ENCODE data around the gene OR2A5. TPM values are rescaled to one million over a fixed set of nuclear protein-coding genes. Genes with fewer than 3 reads are reported as not detected.
"Not testable (repeated sequence)": the region's sequence is repeated elsewhere in the genome, so short reads cannot be mapped to it uniquely, and the experiment has no call there.

OR2A5 gene
- total RNA-seq, 1 experiment from 2014 or later: not detected

DNA sequence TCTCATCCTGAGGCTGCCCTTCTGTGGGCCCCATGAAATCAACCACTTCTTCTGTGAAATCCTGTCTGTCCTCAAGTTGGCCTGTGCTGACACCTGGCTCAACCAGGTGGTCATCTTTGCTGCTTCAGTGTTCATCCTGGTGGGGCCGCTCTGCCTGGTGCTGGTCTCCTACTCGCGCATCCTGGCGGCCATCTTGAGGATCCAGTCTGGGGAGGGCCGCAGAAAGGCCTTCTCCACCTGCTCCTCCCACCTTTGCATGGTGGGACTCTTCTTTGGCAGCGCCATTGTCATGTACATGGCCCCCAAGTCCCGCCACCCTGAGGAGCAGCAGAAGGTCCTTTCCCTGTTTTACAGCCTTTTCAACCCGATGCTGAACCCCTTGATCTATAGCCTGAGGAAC lies 2.1 kb downstream of the OR2A5 start:
- H3K27ac ChIP-seq (ENCODE audit: low read depth, low read length); H3K79me2 ChIP-seq (ENCODE audit: insufficient read depth, low read length); H3K9me2 ChIP-seq (ENCODE audit: insufficient read depth); H3K9ac ChIP-seq (ENCODE audit: low read length); RAD21 ChIA-PET (ENCODE audit: low non-redundant PET in 1 of 2, low total read pairs in 2 of 2, uncharacterized antibody in 2 of 2, unreplicated experiment in 2 of 2); H3K27me3 ChIP-seq (ENCODE audit: insufficient read depth, low read length); H2AFZ ChIP-seq (ENCODE audit: low read depth, low read length, poor library complexity, severe bottlenecking); H3K4me1 ChIP-seq (ENCODE audit: control insufficient read depth in 1 of 2, insufficient read depth in 2 of 2, low read length in 2 of 2); H4K20me1 ChIP-seq (ENCODE audit: insufficient read depth); BruUV-seq (replicated peaks); DNase-seq (ENCODE audit: low read depth, low spot score); POLR2A ChIA-PET; intact Hi-C loops (cut with micrococcal nuclease); H3K36me3 ChIP-seq (ENCODE audit: control insufficient read depth in 1 of 2, insufficient read depth in 2 of 2, low read length in 2 of 2); CTCF ChIA-PET; H3K4me2 ChIP-seq (ENCODE audit: low read length); ATAC-seq; H3K9me3 ChIP-seq (ENCODE audit: control insufficient read depth in 1 of 2, insufficient read depth in 1 of 2, low read depth in 1 of 2, low read length in 2 of 2); H3K4me3 ChIP-seq (replicated peaks in 1 of 2; ENCODE audit: low read depth in 1 of 2, low read length in 2 of 2): not testable (repeated sequence)

DNA sequence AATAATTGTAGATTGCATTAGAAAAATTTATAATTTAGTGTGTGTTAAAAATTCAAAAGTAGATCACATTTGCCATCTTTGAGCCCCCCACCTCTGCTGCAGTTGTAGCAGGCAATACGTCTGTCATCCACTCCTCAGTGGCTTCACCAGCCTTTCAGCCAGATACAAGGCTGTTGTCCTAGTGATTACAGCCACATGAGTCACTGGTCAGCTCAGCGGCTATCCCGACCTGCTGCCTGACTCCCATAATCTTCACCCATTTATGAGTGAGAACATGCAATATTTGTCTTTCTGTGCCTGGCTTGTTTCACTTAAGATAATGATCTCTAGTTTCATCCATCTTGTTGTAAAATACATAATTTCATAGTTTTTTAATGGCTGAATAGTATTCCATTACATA lies 9.2 kb downstream of the OR2A5 start:
- no peak overlapping the region for H3K4me2 ChIP-seq (ENCODE audit: low read length)
- no peaks in the 10 kb centered on the region for H3K9me3 ChIP-seq (ENCODE audit: control insufficient read depth in 1 of 2, insufficient read depth in 1 of 2, low read depth in 1 of 2, low read length in 2 of 2)
- H2AFZ ChIP-seq (ENCODE audit: low read depth, low read length, poor library complexity, severe bottlenecking): peak overlapping the region; percentile 68
- DNase-seq (ENCODE audit: low read depth, low spot score): no peak
- ChIA-PET CTCF (no interaction called here), RAD21 (ENCODE audit: low non-redundant PET in 1 of 2, low total read pairs in 2 of 2, uncharacterized antibody in 2 of 2, unreplicated experiment in 2 of 2) (no interaction called here), POLR2A (no interaction called here)
- peak; percentile 63; the same call in 1 of the 2 replicates for ATAC-seq
- no peak overlapping the region for H3K27ac ChIP-seq (ENCODE audit: low read depth, low read length)
- peaks cover 0 to 4% of the 10 kb centered on the region in 2 experiments; a peak in 1 of 4 replicates for H3K4me1 ChIP-seq (ENCODE audit: control insufficient read depth in 1 of 2, insufficient read depth in 2 of 2, low read length in 2 of 2)
- H3K79me2 ChIP-seq (ENCODE audit: insufficient read depth, low read length): no peaks in the 10 kb centered on the region
- BruUV-seq (replicated peaks): no TSS peak
- no peaks in the 10 kb centered on the region for H3K9me2 ChIP-seq (ENCODE audit: insufficient read depth)
- no peak for TF ChIP-seq SRF (IDR thresholded peaks at IDR 0.05; ENCODE audit: low read depth)
- TF ChIP-seq FOSL1 (IDR thresholded peaks at IDR 0.05; ENCODE audit: low read depth): 0 out of 2 replicates have a peak, but pooled peaks have one; percentile 15
- intact Hi-C loops (cut with micrococcal nuclease): no loop called here
- no peak overlapping the region for H3K4me3 ChIP-seq (replicated peaks in 1 of 2; ENCODE audit: low read depth in 1 of 2, low read length in 2 of 2)
- no peak overlapping the region for H3K9ac ChIP-seq (ENCODE audit: low read length)
- no peaks in the 10 kb centered on the region for H3K36me3 ChIP-seq (ENCODE audit: control insufficient read depth in 1 of 2, insufficient read depth in 2 of 2, low read length in 2 of 2)
- H4K20me1 ChIP-seq (ENCODE audit: insufficient read depth): no peaks in the 10 kb centered on the region
- no peaks in the 10 kb centered on the region for H3K27me3 ChIP-seq (ENCODE audit: insufficient read depth, low read length)

DNA sequence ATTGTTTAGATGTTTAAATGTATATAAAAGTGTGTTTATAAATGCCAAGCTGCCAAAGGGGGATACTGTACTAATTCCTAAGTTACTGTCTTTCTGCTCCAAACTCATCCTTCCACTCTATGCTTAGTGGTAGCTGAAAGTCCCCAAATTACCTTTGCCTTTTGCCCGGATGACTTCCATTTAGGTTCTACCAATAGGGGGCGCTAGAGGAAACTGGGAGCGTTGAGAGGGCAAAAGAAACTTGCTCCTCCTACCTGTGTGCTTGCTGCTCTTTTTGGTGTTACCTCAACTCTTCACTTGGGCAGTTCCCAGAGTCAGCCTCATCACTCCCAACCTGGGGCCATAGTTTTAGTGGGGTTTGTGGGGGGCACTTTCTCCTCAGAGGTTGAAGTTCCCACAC lies 15.0 kb downstream of the OR2A5 start:
- no peaks in the 10 kb centered on the region for H3K9me3 ChIP-seq (ENCODE audit: control insufficient read depth in 1 of 2, insufficient read depth in 1 of 2, low read depth in 1 of 2, low read length in 2 of 2)
- no peaks in the 10 kb centered on the region for H3K9me2 ChIP-seq (ENCODE audit: insufficient read depth)
- no peaks in the 10 kb centered on the region for H3K27me3 ChIP-seq (ENCODE audit: insufficient read depth, low read length)
- H3K4me2 ChIP-seq (ENCODE audit: low read length): no peak overlapping the region
- ChIA-PET POLR2A (no interaction called here), CTCF (interaction anchor here (0.6 to 1.8 kb wide), 9 partner anchors 8 to 162 kb away, joined by 3 to 7 read pairs (median 3); partner anchors contain the start of gene TCAF1), RAD21 (ENCODE audit: low non-redundant PET in 1 of 2, low total read pairs in 2 of 2, uncharacterized antibody in 2 of 2, unreplicated experiment in 2 of 2) (no interaction called here)
- H4K20me1 ChIP-seq (ENCODE audit: insufficient read depth): no peaks in the 10 kb centered on the region
- no peak overlapping the region for H3K27ac ChIP-seq (ENCODE audit: low read depth, low read length)
- H3K4me1 ChIP-seq (ENCODE audit: control insufficient read depth in 1 of 2, insufficient read depth in 2 of 2, low read length in 2 of 2): no peaks in the 10 kb centered on the region
- DNase-seq (ENCODE audit: low read depth, low spot score) (peak; percentile 26), ATAC-seq (peak; percentile 57)
- BruUV-seq (replicated peaks): no TSS peak
- no peak overlapping the region for H3K4me3 ChIP-seq (replicated peaks in 1 of 2; ENCODE audit: low read depth in 1 of 2, low read length in 2 of 2)
- H2AFZ ChIP-seq (ENCODE audit: low read depth, low read length, poor library complexity, severe bottlenecking): peak overlapping the region; percentile 59
- intact Hi-C loops (cut with micrococcal nuclease): no loop called here
- H3K9ac ChIP-seq (ENCODE audit: low read length): no peak overlapping the region
- H3K79me2 ChIP-seq (ENCODE audit: insufficient read depth, low read length): no peaks in the 10 kb centered on the region
- H3K36me3 ChIP-seq (ENCODE audit: control insufficient read depth in 1 of 2, insufficient read depth in 2 of 2, low read length in 2 of 2): no peaks in the 10 kb centered on the region
- TF ChIP-seq ELF1 (IDR thresholded peaks at IDR 0.05; ENCODE audit: borderline replicate concordance, low read depth) (no peak), RAD21 (IDR thresholded peaks at IDR 0.05; ENCODE audit: low read depth) (peak; percentile 41; the same call in 1 of the 2 replicates), CBX3 (IDR thresholded peaks at IDR 0.05; ENCODE audit: low read depth) (peak; percentile 35; the same call in 1 of the 2 replicates), EGR1 (IDR thresholded peaks at IDR 0.05; ENCODE audit: low read depth) (no peak), EZH2phosphoT487 (IDR thresholded peaks at IDR 0.05; ENCODE audit: borderline replicate concordance) (no peak), SRF (IDR thresholded peaks at IDR 0.05; ENCODE audit: low read depth) (no peak), TCF7L2 (IDR thresholded peaks at IDR 0.05; ENCODE audit: borderline replicate concordance, extremely low read depth, insufficient read depth, insufficient read length) (no peak), YY1 (IDR thresholded peaks at IDR 0.05; ENCODE audit: extremely low read depth, insufficient replicate concordance, low read depth, low read length) (no peak)
- TF ChIP-seq, protein P1, sequence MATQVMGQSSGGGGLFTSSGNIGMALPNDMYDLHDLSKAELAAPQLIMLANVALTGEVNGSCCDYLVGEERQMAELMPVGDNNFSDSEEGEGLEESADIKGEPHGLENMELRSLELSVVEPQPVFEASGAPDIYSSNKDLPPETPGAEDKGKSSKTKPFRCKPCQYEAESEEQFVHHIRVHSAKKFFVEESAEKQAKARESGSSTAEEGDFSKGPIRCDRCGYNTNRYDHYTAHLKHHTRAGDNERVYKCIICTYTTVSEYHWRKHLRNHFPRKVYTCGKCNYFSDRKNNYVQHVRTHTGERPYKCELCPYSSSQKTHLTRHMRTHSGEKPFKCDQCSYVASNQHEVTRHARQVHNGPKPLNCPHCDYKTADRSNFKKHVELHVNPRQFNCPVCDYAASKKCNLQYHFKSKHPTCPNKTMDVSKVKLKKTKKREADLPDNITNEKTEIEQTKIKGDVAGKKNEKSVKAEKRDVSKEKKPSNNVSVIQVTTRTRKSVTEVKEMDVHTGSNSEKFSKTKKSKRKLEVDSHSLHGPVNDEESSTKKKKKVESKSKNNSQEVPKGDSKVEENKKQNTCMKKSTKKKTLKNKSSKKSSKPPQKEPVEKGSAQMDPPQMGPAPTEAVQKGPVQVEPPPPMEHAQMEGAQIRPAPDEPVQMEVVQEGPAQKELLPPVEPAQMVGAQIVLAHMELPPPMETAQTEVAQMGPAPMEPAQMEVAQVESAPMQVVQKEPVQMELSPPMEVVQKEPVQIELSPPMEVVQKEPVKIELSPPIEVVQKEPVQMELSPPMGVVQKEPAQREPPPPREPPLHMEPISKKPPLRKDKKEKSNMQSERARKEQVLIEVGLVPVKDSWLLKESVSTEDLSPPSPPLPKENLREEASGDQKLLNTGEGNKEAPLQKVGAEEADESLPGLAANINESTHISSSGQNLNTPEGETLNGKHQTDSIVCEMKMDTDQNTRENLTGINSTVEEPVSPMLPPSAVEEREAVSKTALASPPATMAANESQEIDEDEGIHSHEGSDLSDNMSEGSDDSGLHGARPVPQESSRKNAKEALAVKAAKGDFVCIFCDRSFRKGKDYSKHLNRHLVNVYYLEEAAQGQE (IDR thresholded peaks at IDR 0.05; ENCODE audit: low read depth): no peak
- TF ChIP-seq, protein P2, sequence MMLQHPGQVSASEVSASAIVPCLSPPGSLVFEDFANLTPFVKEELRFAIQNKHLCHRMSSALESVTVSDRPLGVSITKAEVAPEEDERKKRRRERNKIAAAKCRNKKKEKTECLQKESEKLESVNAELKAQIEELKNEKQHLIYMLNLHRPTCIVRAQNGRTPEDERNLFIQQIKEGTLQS (IDR thresholded peaks at IDR 0.05): no peak

Data from HCT116 (cell line).